K562 (cell line): Measurements from ENCODE around the gene PLEKHM1. TPM values are rescaled to one million over a fixed set of nuclear protein-coding genes. Genes with fewer than 3 reads are reported as not detected.

ENCODE experiments used
- ATAC-seq: fragments of 200-7000 bp; cut with Tn5 transposase; 3 replicates; pipeline ENCODE4 v1.9.1; 2020; ENCODE audit warnings: moderate library complexity
- BruUV-seq: library from RNA; stranded (reverse); fragments of 400-500 nt; replicated peaks from 2 replicates; lab custom pipeline; 2021; lab: Mats Ljungman, UMichigan
- CTCF ChIA-PET: fragments of 300-600 bp; formaldehyde crosslinking; extraction: SDS; loops from one replicate; lab custom pipeline; 2021; ENCODE audit warnings: low intra/inter-chr PET ratio; lab: Yijun Ruan, JAX
- POLR2A ChIA-PET: fragments of 300-600, 350-650 bp; sonication (Branson Sonifier 250); formaldehyde crosslinking; extraction: SDS; loops from one replicate; lab custom pipeline; 2021; ENCODE audit warnings: antibody characterized with exemption, inconsistent platforms; lab: Yijun Ruan, JAX
- DNase-seq, 4 experiments: peaks; one replicate each; pipeline versions ENCODE4 v3.0.0 to v3.0.0-alpha.2; 2011 to 2018; ENCODE audit warnings: low spot score in 3 of 4, mixed read lengths in 3 of 4; ENCODE audit errors: extremely low read depth in 1 of 4
- FAIRE-seq: peaks from 2 replicates; lab custom pipeline; 2011; peaks lifted over from hg19 to GRCh38; lab: Jason Lieb, UNC
- H2AFZ ChIP-seq: 2 replicates; pipeline ENCODE4 v1.6.0; 2011; ENCODE audit warnings: low read depth, low read length, control low read depth, inconsistent platforms
- H3K27ac ChIP-seq: fragments of 200-600 bp; 3 replicates; pipeline ENCODE4 v1.8.0; 2011; ENCODE audit warnings: low read depth, mild to moderate bottlenecking, control low read depth, inconsistent platforms, low read length, moderate library complexity, mixed read lengths; ENCODE audit errors: extremely low read depth
- H3K27me3 ChIP-seq, 2 experiments: fragments of 300-600 bp in 1 of 2; 2 replicates in 1 of 2; 3 replicates in 1 of 2; pipeline versions ENCODE4 v1.6.0 to v1.8.0; 2011; ENCODE audit warnings: inconsistent platforms in 2 of 2, low read length in 2 of 2, mild to moderate bottlenecking in 1 of 2, mixed read lengths in 1 of 2, moderate library complexity in 1 of 2; ENCODE audit not compliant: control insufficient read depth in 2 of 2, insufficient read depth in 2 of 2
- H3K36me3 ChIP-seq: fragments of 300-600 bp; 3 replicates; pipeline ENCODE4 v1.8.0; 2011; ENCODE audit warnings: mild to moderate bottlenecking, low read length, inconsistent platforms; ENCODE audit not compliant: control insufficient read depth, insufficient read depth
- H3K4me1 ChIP-seq, 2 experiments: fragments of 200-600 bp in 1 of 2; replicated peaks in 1 of 2; 2 replicates in 1 of 2; 3 replicates in 1 of 2; pipeline versions ENCODE4 v1.5.1 to v1.8.0; 2011; ENCODE audit warnings: inconsistent platforms in 2 of 2, low read length in 2 of 2, mild to moderate bottlenecking in 1 of 2, mixed read lengths in 1 of 2, moderate library complexity in 1 of 2; ENCODE audit not compliant: control insufficient read depth in 2 of 2, insufficient read depth in 2 of 2
- H3K4me2 ChIP-seq: 2 replicates; pipeline ENCODE4 v1.6.1; 2011; ENCODE audit warnings: low read length, control low read depth, inconsistent platforms, mixed read lengths; ENCODE audit not compliant: insufficient read depth
- H3K4me3 ChIP-seq: fragments of 200-600 bp; sonication (generic), shearing (Covaris generic); 2 replicates; pipeline ENCODE4 v1.5.1; 2016; ENCODE audit warnings: control low read depth, inconsistent platforms
- H3K79me2 ChIP-seq: fragments of 200-600 bp; 3 replicates; pipeline ENCODE4 v1.8.0; 2011; ENCODE audit warnings: low read length, inconsistent platforms; ENCODE audit not compliant: control insufficient read depth, insufficient read depth
- H3K9ac ChIP-seq, 2 experiments: 2 replicates each; pipeline versions ENCODE4 v1.6.0 to v1.6.1; 2011; ENCODE audit warnings: low read depth in 2 of 2, low read length in 2 of 2, control low read depth in 1 of 2, inconsistent platforms in 1 of 2, mild to moderate bottlenecking in 1 of 2, mixed read lengths in 1 of 2; ENCODE audit not compliant: insufficient read depth in 1 of 2
- H3K9me1 ChIP-seq: one replicate; pipeline ENCODE4 v1.6.0; 2011; ENCODE audit warnings: inconsistent platforms, mild to moderate bottlenecking, low read length, moderate library complexity; ENCODE audit not compliant: control insufficient read depth, insufficient read depth
- H3K9me3 ChIP-seq: replicated peaks from 2 replicates; pipeline ENCODE4 v1.5.1; 2011; ENCODE audit warnings: low read depth, low read length, inconsistent platforms; ENCODE audit not compliant: control insufficient read depth, insufficient read depth
- H4K20me1 ChIP-seq: replicated peaks from 2 replicates; pipeline ENCODE4 v1.6.1; 2011; ENCODE audit warnings: low read length, inconsistent platforms, mixed read lengths; ENCODE audit not compliant: control insufficient read depth, insufficient read depth
- CBFA2T2 ChIP-seq: fragments of 450-650 bp; conservative IDR thresholded peaks from 2 replicates; pipeline ENCODE4 v1.6.1; 2017; ENCODE audit warnings: mild to moderate bottlenecking
- CHD4 ChIP-seq: fragments of 200-600 bp; sonication (generic); IDR thresholded peaks from 3 replicates; pipeline ENCODE4 v1.6.1; 2012; ENCODE audit warnings: low read depth, mild to moderate bottlenecking, mixed read lengths, low read length, inconsistent platforms; ENCODE audit not compliant: insufficient read depth, insufficient replicate concordance, poor library complexity, severe bottlenecking
- CTCF ChIP-seq, 3 experiments: IDR thresholded peaks in 2 of 3; conservative IDR thresholded peaks in 1 of 3; 2 replicates each; pipeline ENCODE4 v1.5.1; 2011 to 2012; ENCODE audit warnings: low read length in 3 of 3, mild to moderate bottlenecking in 3 of 3, control low read depth in 2 of 3, improper control_type of control experiment in 1 of 3, inconsistent platforms in 1 of 3, low read depth in 1 of 3, mixed read lengths in 1 of 3, moderate library complexity in 1 of 3; ENCODE audit not compliant: insufficient read depth in 2 of 3
- E4F1 ChIP-seq: fragments of 250-450 bp; sonication (Bioruptor Pico); IDR thresholded peaks from 2 replicates; pipeline ENCODE4 v1.5.0; 2021; ENCODE audit warnings: mild to moderate bottlenecking, borderline replicate concordance
- EZH2 ChIP-seq: IDR thresholded peaks from 2 replicates; pipeline ENCODE4 v1.6.1; 2012; ENCODE audit warnings: low read depth, mild to moderate bottlenecking, inconsistent platforms, low read length, borderline replicate concordance
- FOXK1 ChIP-seq: sonication (generic); formaldehyde crosslinking; IDR thresholded peaks from 2 replicates; pipeline ENCODE4 v1.8.0; 2022; ENCODE audit warnings: missing genetic modification reagents, mild to moderate bottlenecking, borderline replicate concordance
- FOXM1 ChIP-seq, 2 experiments: fragments of 450-650 bp in 1 of 2; sonication (generic) in 1 of 2; formaldehyde crosslinking in 1 of 2; IDR thresholded peaks; 2 replicates each; pipeline versions ENCODE4 v1.6.1 to v1.9.0; 2017 to 2022; ENCODE audit warnings: low read depth in 2 of 2, mild to moderate bottlenecking in 2 of 2, missing genetic modification reagents in 1 of 2, moderate library complexity in 1 of 2
- GABPB2 ChIP-seq: fragments of 250-450 bp; sonication (Bioruptor Pico); conservative IDR thresholded peaks from 2 replicates; pipeline ENCODE4 v1.5.1; 2021; ENCODE audit warnings: mild to moderate bottlenecking
- GATA2 ChIP-seq: sonication (generic); formaldehyde crosslinking; IDR thresholded peaks from 2 replicates; pipeline ENCODE4 v1.4.0; 2020; ENCODE audit warnings: mild to moderate bottlenecking, missing genetic modification reagents
- TSHZ1 ChIP-seq: fragments of 250-450 bp; sonication (Bioruptor Pico); IDR thresholded peaks from 2 replicates; pipeline ENCODE4 v1.4.0; 2020; ENCODE audit warnings: mild to moderate bottlenecking, moderate library complexity
- ZBTB8A ChIP-seq: fragments of 450-650 bp; IDR thresholded peaks from 2 replicates; pipeline ENCODE4 v1.6.1; 2018; ENCODE audit warnings: mild to moderate bottlenecking, moderate library complexity; ENCODE audit not compliant: partially characterized antibody
- ZNF384 ChIP-seq: IDR thresholded peaks from 2 replicates; pipeline ENCODE4 v1.6.1; 2012; ENCODE audit warnings: low read depth, low read length, improper control_type of control experiment
- WGBS: fragments of 100-300 bp; shearing (Covaris generic); methylation state at CpG from one replicate; pipeline ENCODE4 v1.1.6; 2016; ENCODE audit warnings: low coverage, mixed read lengths; ENCODE audit not compliant: insufficient coverage; ENCODE audit errors: missing lambda C conversion rate; 5-methylcytosine and 5-hydroxymethylcytosine counted together
- in situ Hi-C: fragments of 300-500 bp; cut with MboI; formaldehyde crosslinking; loops from 4 replicates; pipeline ENCODE4 v1.15.0; 2018; ENCODE audit warnings: inconsistent platforms, mixed read lengths
- intact Hi-C: fragments of 100-400 bp; cut with micrococcal nuclease; formaldehyde crosslinking; loops from 2 replicates; pipeline ENCODE4 v1.14.2; 2022
- polyA plus RNA-seq, 8 experiments: library from polyadenylated mRNA; depleted of rRNA in 4 of 8; stranded (reverse) in 5 of 8; unstranded in 3 of 8; fragments of >200 nt; fragmentation: Nextera tagmentation in 2 of 8; fragmentation: Illumina TruSeq in 1 of 8; extraction: Ambion mirVana in 2 of 8; extraction: Trizol in 1 of 8; gene quantifications; 2 replicates each; pipeline versions ENCODE4 v1.2.1 to v1.2.3, GENCODE V29; 2011 to 2014; ENCODE audit warnings: inconsistent platforms in 1 of 8, missing spikeins in 1 of 8
- total RNA-seq, 7 experiments: library from RNA; depleted of rRNA in 6 of 7; stranded (reverse); fragments of >200 nt in 6 of 7; fragmentation: Illumina TruSeq in 2 of 7; extraction: Trizol in 2 of 7; gene quantifications; 2 replicates each; pipeline versions ENCODE4 v1.2.1 to v1.2.3, GENCODE V29; 2011 to 2021; ENCODE audit warnings: low replicate concordance in 1 of 7

Gene PLEKHM1
- total and polyA plus RNA-seq, 9 of the 15 experiments (the other 6 are each of a cell fraction or from before 2014, with no cell fraction given) = 0.13 to 23.3 (median 5.7) TPM

- FAIRE-seq (no peak), DNase-seq (no peak)
- Histone ChIP-seq H3K27me3 (no peaks in the 10 kb centered on the region), H3K4me3 (no peak overlapping the region), H3K36me3 (no peaks in the 10 kb centered on the region), H3K79me2 (no peaks in the 10 kb centered on the region), H3K9me3 (no peaks in the 10 kb centered on the region; the same call in 1 of the 2 replicates), H4K20me1 (no peaks in the 10 kb centered on the region)
- WGBS = 6% methylated on average over 7 of the region's 11 CpGs
- TF ChIP-seq GABPB2 (no peak), TSHZ1 (CRISPR knock-in tag) (no peak), ZBTB8A (no peak), GATA2 (no peak), CBFA2T2 (no peak), FOXK1 (CRISPR knock-in tag) (no peak), E4F1 (CRISPR knock-in tag) (no peak), CTCF (IDR thresholded peaks at IDR 0.05 in 2 of 3, conservative IDR thresholded peaks at IDR 0.05 in 1 of 3; ENCODE audit: insufficient read depth in 2 of 3, low read depth in 1 of 3, low read length in 3 of 3) (no peak), ZNF384 (no peak), FOXM1 (IDR thresholded peaks at IDR 0.05; ENCODE audit: low read depth) (no peak), FOXM1 (CRISPR knock-in tag; IDR thresholded peaks at IDR 0.05; ENCODE audit: low read depth) (no peak), CHD4 (no peak), EZH2 (no peak)
- TF ChIP-seq, all 486 proteins: peak for 0
- H3K9ac ChIP-seq = no peak overlapping the region
- no peak overlapping the region for H2AFZ ChIP-seq
- H3K4me2 ChIP-seq = no peak overlapping the region
- H3K27ac ChIP-seq = no peak overlapping the region
- no peaks in the 10 kb centered on the region for H3K9me1 ChIP-seq
- no TSS peak for BruUV-seq
- in situ Hi-C loops (loop anchor here (10.0 to 25.0 kb wide), 2 partner anchors 207 to 1085 kb away; partner anchors contain the start of gene LRRC37A2), intact Hi-C loops (loop anchor here (5.0 kb wide), 1 partner anchor 165 kb away; no protein-coding TSS in a partner anchor)
- ATAC-seq = no peak
- CTCF ChIA-PET = no interaction called here
- POLR2A ChIA-PET = no interaction called here
- H3K4me1 ChIP-seq = peaks cover 8 to 47% of the 10 kb centered on the region in 2 experiments
Observed at GRCh38 chr17:45427181-45427835, 63.2 kb downstream of the PLEKHM1 start.
